ENCODE data around the gene GALNTL6.

The GALNTL6 gene

DNA sequence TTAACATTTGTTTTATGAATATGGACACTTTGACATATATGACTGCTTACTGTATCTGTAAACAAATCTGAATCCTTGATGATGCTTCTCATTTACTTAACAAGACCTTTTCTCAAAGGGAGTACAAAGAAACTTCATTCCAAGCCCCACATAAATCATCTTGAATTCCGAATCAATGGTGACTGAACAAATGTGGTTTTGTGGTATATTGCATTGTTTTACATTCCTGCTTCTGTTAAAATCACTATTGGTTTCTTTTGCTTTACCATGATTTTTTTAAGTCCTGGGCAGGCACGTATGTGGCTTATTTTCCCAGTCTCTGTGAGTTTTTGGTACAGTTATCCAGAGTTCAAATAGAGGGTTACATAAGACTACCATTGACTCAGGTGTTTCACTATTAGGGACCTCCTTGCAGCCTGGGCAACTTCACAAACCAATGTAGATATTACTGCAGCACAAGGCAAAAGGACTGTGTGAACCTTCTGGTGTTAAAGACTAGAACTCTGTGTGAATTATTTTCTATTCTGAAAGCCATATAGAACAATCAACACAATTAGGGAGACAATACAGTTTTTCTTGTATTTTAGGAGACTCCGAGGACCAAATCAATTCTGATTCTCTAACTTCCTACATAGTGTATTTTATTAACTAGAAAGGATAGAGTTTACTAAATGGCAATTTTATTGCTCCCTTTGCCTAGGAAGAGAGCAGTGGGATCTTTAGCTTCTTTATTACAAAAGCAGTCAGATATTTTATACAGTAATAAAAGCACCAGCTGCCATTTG, 196.4 kb downstream of the GALNTL6 start:
- DNase-seq = no peak

- DNase-seq = no peak
Observed at GRCh38 chr4:172011196-172011595, 198.0 kb downstream of the GALNTL6 start.

GRCh38 chr4:172018358-172018757, 205.2 kb downstream of the GALNTL6 start:
- no peak for DNase-seq

GRCh38 chr4:172035562-172035961, 222.4 kb downstream of the GALNTL6 start:
- no peak for DNase-seq

DNA sequence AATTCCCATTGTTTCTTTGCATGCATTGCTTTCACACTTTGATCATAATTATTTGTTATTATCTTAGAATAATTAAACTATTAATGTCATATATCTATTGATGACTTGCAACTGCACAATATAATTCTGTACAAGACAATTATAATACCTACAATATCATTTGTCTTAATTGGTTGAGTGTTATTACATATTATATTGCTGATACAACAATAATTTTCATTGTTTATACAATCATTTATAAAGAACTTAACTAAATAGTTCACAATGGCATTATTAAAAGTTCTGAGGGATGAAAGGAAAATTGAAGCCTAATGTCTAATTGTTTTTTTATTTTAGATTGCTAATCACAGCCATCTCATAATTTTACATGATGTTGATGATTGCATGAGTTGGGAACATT, 227.6 kb downstream of the GALNTL6 start:
- no peak for DNase-seq

- peak; percentile 85 for DNase-seq
Observed at GRCh38 chr4:172042714-172043114, 229.5 kb downstream of the GALNTL6 start.

DNA sequence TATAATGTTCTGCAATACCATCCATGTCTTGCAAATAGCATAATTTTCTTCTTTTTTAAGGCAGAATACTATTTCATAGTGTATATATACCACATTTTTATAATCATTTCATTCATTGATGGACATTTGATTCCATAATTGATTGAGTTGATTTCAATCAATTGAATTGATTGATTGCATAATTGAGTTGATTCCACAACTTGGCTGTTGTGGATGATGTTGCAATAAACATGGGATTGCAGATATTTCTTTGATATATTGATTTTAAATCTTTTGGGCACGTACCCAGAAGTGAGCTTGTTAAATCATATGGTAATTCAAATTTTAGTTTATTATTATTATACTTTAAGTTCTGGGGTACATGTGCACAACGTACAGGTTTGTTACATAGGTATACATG, 232.8 kb downstream of the GALNTL6 start:
- DNase-seq = no peak

- no peak for DNase-seq
Observed at GRCh38 chr4:172048666-172049065, 235.5 kb downstream of the GALNTL6 start.

GRCh38 chr4:172050911-172051310, 237.7 kb downstream of the GALNTL6 start:
- DNase-seq = no peak

- DNase-seq = no peak
Observed at GRCh38 chr4:172055046-172055445, 241.8 kb downstream of the GALNTL6 start.

DNA sequence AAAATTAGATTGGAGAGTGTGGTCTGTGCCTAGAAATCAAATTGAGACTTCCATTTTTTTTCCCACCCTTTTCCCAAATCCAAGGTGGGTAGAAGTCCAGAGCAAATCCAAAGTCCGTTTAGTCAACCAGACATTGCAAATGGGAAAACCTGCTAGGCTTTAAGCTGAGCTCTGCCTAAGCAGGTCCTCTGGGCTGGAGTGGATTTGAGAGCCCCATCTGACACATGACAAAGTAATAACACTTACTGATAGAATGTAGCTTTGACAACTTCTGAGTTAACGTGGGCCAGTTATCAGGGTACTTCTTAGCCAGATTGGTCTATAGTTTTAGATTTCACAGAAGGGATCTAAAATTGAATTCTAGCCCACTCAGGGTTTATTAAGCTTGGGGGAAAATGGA, 242.3 kb downstream of the GALNTL6 start:
- no peak for DNase-seq

DNA sequence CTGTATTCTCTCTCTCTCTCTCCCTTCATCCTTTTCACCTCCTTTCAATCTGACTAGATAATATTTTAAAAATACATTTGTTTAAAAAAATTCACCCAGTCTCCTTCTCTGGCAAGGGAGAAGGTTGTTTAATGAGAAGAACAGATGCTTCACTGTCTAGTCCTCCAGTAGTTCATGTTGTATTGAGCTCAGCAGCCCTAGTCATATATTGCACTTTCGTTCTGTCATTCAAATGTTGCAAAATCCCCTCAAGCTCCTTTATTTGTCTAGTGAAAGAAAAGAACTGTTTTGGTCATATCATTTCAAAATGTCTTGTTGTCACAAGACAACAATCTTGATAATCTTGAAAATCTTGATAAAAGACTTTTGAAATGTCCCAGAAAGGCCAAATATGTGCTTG, 248.0 kb downstream of the GALNTL6 start:
- DNase-seq = no peak

GRCh38 chr4:172068506-172068905, 255.3 kb downstream of the GALNTL6 start:
- DNase-seq = no peak

DNA sequence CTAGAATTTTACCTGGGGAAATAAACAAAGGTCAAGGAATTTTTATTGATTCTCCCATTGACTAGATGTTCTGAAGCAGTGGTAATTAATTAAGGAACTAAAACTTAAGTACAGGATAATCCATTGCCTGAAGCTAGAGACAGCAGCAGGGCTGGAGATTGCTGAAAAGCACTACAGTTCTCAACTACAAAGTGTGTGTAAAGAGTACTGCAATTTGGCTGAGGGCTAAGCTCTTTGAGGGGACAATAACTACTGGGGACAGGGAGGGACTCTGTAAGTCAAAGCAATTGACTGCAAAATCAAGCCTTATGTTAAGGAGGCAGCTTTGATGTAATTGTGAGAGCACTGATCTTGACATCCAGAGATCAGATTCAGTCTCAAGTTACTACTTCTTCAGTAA, 260.4 kb downstream of the GALNTL6 start:
- DNase-seq = no peak

DNA sequence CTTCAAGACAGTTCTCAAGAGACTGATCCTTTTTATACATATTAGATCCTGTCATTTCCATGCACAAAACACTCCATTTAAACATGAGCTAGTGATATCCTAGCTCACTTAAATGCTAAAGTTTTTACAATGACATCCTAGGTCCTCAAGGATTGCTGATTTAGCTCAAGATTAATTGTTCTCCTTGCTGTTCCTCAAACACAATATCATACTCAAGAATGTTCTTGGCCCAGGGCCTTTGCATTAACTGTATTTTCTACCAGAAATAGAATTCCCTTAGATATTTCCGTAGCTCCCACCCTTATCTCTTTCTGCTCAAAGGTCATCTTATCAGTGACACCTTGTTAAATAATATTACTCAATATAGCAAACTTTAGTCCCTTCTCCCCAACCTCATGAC, 270.1 kb downstream of the GALNTL6 start:
- DNase-seq = no peak

GRCh38 chr4:172088556-172088955, 275.4 kb downstream of the GALNTL6 start:
- no peak for DNase-seq

DNA sequence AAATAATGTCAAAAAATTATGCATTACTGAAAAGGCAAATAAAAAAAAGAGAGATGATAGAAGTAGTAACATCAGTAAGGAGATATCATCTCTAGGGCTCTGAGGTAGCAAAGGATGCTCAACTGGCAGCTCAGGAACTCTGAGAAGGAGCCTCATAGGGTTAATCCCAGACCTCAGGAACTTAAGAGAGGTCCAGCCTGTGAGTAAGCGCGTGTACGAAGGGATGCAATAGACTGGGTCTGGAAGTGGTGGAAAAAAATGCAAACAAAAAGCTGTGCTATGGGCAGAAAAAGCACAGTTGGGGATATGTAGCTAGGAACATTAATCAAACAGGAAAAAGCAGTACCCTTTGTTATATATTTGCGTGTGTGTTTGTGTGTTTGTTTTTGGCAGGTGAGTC, 282.0 kb downstream of the GALNTL6 start:
- peak; percentile 60 for DNase-seq

DNA sequence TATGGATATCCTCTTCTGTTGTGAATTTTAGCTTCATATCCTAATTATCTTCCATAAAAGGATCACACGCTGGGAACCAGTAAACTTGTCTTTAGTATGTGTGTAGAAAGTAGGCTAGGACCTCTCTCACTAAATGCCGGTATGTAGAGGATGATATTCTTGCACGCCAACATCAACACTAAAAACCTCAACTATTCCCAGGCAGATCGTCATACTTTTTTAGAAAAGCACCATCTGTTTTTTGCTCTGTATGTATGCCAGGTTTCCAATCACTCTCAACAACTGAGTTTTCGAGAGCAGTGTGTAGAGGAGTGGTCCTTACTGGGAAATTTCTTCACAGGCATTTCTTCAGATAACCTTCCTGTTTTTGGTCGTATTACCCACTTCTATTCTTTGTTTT, 283.6 kb downstream of the GALNTL6 start:
- DNase-seq = no peak

- DNase-seq = no peak
Observed at GRCh38 chr4:172099376-172099775, 286.2 kb downstream of the GALNTL6 start.

- DNase-seq = no peak
Observed at GRCh38 chr4:172103456-172103855, 290.3 kb downstream of the GALNTL6 start.

DNA sequence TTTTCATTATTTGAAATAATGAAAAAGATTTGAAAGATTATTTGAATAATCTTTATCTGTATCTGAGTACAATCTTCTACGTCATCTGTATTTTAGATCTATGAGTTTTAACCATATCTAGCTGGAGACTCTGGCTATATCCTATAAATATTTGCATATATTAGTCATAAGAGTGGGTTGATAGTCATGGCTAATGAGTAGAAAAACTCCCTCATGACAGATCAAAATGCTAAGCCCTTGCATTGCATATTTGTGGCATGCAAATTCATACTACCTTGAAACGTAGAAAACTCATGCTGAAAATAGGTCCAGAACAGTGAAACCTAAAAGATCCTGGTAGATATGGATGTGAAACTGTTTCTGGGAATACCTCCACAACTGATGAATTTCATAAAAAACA, 291.3 kb downstream of the GALNTL6 start:
- no peak for DNase-seq

DNA sequence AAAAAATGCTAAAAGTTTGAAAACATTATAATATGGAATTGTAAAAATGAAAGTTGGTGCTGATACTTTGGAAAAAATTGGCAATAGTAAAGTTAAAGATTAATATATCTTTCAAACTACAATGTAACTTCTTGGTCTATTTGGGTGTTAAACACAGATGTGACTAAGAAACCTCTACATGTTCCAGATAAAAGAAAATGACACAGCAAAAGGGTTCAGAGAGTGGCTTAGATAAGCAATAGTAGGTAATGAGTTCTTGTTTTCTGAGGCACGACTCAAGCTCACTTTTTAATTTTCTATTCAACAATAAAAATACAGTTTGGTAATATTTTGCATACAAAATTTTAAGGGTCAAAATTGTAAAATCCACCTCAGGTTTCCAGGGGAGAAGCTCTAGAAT, 292.7 kb downstream of the GALNTL6 start:
- no peak for DNase-seq

DNA sequence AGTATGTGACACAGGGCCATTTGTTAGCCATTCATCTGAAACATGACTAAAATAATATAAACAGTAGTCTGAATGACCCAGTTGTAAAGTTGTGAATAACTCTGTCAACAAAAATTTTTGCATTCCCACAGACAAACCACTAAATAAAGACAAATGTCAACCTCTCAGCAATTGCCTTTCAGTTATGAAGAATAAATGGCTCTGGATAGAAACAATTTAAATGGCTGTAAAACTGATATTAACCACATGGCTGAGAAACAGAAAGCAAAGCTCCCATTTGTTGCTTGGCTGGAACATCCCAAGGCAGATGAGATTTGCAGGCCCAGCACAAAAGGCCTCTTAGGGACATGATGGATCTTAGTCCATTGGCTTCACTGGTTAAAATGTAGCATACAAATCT, 296.3 kb downstream of the GALNTL6 start:
- DNase-seq = no peak

- DNase-seq = no peak
Observed at GRCh38 chr4:172124656-172125308, 311.6 kb downstream of the GALNTL6 start.

DNA sequence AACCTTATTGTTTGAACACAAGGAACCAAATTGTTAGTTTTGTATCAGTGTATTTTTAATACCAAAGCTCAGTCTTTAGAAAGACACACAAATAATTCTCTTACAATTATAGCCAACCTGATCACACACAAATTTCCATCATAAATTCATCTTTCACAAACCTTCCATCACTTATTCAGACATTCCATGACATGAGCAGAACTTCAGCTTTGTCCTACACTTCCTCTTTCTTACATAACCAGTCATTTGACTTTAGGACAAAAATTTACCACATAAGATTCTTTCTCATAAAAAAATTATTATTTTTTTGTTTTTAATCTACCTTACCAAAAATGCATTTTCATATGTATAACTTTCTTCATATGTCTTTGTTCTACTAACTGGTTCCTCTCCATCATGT, 312.2 kb downstream of the GALNTL6 start:
- DNase-seq = no peak
